Fibroblast of skin of left biceps (primary cell): ENCODE results near the gene CRYAA.
"Not testable (repeated sequence)": the region's sequence is repeated elsewhere in the genome, so short reads cannot be mapped to it uniquely, and the experiment has no call there.

Experiments used
- DNase-seq, 2 experiments: peaks; one replicate each; pipeline ENCODE4 v3.0.0-alpha.2; 2013; ENCODE audit warnings: low read depth in 2 of 2

Gene CRYAA, protein sequence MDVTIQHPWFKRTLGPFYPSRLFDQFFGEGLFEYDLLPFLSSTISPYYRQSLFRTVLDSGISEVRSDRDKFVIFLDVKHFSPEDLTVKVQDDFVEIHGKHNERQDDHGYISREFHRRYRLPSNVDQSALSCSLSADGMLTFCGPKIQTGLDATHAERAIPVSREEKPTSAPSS

DNA sequence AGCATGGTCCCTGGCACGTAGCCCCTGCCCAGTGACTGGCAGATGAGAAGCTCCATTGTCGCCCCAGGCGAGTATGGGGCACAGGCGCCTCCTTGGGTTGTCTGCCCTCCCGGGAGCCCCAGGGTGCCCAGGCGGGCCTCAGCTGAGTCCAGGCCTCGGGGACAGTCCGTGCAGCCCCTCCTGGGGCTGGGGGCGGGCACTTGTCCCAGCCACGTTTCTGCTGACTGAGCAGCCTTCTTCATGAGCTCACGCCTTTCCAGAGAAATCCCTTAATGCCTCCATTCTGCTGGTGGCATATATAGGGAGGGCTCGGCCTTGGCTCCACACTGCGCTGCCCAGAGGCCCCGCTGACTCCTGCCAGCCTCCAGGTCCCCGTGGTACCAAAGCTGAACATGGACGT lies at the start of gene CRYAA:
CRYAA (plus strand) TSS at position 301 of the 400 bp plus-strand sequence; CDS start at position 393, 92 bp downstream.
- not testable (repeated sequence) for DNase-seq

DNA sequence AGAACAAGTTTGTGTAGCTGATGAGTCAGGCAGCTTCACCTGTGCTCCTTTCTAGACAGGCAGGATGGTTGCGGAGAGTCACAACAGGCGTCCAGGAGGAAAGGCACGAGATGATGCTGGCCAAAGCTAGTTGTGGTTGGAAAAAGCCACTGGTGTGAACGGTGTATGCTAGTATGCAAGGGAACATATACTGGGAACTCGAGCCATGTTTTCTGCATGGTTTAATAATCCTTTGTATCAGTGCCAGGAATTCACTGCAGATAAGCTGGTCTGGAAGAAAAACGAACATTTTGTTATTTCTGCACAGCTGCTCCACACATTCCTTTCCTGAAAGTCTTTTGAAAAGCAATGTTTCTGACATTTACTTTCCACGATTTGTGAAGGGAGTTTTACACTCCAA lies 38.7 kb upstream of the CRYAA start:
- not testable (repeated sequence) for DNase-seq

DNA sequence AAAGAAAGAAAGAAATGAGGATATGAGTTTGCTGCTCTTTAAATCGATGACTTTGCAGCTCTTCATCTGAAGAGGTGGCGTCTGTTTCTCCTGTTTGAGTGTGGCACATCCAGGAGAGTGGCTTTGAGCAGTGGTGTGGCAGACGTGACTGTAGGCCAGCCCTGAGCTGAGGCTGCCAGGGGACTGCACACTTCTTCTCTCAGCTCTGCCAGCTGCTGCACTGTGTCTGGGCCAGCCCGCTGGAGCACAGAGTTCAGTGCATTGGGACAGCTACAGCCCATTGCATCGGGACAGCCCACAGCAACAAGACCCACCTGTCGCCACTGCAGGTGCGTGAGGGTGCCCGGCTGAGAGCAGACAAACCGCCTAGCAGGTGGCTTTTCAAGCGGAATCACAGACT lies 34.3 kb upstream of the CRYAA start:
- DNase-seq = not testable (repeated sequence)

DNA sequence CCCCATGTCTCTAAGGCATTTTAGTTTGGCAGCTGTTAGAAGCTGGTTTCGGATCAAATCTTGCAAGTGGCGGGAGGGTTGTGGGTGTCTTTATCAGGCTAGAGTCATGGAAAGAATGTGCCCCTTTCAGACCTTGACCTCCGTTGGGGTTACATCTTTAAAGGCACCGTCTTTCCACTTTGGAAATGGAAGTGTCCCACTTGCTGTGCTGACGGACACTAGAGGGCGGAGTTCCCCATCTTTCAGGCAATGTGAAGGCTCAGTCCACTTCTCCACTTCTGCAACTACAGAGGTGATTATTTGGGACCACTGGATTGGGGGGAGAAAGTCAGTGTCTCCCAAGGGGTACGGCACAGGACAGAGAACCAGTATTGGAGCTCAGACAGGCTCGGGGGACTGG lies 29.9 kb upstream of the CRYAA start:
- DNase-seq = not testable (repeated sequence)

DNA sequence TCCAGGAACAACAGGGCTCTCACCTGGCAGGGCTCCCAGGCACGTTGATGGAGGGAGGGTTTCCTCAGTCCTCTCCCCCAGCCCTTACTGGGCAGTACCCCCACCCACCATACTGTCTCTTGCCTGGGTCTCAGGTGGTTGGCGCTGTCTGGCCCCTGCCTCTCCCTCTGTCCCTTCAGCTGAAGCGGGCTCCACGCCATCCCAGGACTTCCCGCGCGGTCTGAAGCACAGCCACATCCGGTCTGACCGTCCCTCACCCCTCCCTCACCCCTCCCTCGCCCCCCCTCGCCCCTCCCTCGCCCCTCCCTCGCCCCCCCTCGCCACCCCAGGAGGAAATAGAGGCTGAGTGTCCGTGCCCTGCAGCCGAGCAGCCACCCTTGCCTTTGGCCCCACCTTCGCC lies 27.4 kb upstream of the CRYAA start:
- not testable (repeated sequence) for DNase-seq

DNA sequence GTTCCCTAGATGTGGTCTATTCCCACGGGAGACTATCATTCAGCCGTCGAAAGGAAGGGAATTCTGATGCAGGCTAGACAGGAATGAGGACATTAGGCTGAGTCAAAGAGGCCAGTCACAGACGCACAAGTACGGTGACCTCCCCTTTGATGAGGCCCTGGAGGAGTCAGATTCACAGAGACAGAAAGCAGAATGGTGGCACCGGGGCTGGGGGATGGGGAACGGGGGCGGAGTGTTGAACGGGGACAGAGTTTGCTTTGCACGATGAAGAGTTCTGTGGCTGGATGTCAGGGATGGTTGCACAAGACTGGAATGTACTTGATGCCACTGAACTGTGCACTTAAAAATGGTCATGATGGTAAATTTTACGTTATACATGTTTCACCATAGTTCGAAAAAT lies 22.2 kb upstream of the CRYAA start:
- DNase-seq = not testable (repeated sequence)

DNA sequence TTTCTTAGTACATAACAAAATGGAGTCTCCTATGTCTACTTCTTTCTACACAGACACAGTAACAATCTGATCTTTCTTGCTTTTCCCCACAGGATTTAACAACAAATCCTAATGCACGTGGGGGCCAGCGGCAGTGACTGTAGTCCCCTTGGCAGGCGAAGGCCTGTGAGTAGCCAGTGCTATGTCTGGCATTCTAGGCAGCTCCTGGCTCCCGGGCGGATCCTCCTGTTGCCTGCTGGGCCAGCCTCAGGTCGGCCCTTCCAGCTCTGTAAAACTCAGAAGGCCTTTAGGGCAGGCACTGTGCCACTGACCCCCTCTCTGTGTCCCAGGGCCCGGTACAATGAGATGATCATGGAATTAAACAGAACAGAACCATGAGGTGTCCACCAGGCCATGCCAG lies 20.8 kb upstream of the CRYAA start:
- DNase-seq = not testable (repeated sequence)

DNA sequence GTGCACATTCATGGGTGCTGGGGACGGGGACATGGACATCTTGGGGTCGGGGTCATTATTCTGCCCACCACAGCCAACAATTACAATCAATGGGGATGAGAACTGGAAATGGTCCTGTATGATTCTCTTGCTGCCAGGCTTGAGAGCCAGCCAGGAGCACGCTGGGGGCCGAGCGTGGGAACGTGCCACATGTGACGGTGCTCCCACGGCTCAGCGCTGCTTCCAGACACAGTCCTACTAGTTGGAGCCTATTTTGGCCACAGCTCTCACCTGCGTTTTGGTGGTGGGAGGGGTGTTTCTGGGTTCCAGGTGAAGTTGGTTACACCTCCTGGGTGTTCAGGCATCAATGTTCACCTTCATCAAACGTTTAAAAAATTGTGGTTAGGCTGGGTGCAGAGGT lies 19.5 kb upstream of the CRYAA start:
- DNase-seq = not testable (repeated sequence)

DNA sequence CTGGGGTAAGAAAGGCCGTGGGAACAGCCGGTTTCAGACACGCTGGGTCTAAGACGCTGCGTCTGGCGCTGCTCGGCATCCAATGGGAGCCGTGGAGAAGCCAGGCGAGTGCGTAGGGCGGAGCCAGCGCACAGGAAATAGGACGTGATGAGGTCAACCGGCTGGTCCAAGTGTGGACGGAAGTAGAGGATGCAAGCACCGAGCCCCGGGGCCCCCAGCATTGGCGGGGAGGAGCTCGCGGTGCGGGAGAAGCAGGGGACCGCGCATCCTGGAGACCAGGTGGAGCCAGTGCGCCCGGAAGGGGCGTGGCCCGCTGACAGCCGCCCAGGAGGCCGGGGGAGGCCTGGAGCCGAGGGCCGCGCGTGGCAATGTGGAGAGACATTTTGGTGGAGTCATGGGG lies 15.2 kb upstream of the CRYAA start:
- not testable (repeated sequence) for DNase-seq

DNA sequence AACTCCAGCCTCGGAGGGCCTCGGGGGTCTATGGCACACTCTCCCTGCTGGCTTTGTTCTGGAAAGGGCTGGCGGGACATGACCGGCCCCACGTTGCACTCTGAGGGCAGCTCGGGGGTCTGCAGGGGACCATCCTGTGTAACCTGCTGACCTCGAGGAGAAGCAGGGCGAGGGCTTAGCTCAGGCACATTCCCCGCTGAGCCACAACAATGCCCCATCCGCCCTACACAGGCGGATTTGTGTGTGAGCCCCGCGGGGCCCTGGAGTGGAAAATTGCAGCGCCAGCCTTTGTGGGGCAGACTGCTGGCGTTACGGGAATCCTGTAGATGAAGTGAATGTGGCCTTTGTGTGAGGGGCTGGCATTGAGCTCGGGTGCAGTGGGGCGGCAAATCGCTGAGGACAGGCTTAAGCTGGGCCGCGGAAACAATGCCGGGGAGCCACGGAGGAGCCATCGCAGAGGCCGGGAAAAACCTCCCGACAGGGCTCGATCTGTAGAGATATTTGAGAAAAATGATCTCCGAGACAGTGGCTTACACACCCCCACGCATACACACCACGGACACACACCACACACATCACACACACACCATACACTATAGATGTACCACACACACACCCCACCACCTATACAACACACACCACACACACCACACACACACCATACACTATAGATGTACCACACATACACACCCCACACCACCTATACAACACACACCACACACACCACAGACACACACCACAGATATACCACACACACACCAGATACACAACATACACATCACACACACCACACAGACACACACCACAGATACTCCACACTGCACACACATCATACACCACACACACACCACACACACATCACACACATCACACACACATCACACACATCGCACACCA lies 9.3 kb upstream of the CRYAA start:
- DNase-seq = not testable (repeated sequence)

DNA sequence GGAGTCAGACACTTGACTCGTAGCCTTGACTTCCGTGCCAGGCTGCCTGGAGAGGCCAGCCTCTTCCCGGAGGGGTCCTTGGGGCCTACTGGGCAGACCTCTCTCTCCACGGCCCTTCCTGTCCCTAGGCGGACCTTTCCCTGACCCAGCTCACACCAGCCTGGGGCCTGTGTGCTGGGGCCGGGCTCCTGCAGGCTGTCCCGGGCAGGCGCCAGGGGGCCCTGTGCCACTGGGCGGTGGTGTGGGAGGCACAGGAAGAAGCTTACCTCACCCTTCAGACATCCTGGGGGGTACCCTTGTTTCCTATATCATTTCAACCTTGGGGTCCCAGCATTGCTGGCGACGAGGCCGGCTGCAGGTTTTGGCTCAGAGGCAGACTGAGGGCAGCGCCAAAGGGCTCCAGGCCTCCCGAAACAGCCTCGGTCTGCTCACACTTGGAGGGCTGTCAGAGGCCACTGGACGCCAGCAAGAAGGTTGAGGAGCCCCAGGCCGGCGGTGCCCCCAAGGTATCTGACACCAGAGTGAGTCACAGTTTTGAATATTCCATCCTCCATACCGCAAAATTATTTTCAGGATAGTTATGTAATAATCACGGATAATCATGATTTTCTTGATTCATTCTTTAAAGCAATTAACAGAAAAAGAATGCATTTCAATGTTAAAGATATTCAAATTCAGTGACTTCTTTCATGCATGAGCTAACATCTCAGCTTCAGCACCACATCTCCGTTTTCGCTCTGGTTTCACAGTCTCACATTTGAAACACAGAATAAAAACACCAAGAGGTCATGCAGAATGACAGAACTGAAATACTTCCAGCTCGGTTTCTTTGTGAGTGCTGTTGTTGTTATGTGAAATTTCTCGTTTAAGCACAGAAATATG lies 6.7 kb upstream of the CRYAA start:
- DNase-seq = not testable (repeated sequence)

DNA sequence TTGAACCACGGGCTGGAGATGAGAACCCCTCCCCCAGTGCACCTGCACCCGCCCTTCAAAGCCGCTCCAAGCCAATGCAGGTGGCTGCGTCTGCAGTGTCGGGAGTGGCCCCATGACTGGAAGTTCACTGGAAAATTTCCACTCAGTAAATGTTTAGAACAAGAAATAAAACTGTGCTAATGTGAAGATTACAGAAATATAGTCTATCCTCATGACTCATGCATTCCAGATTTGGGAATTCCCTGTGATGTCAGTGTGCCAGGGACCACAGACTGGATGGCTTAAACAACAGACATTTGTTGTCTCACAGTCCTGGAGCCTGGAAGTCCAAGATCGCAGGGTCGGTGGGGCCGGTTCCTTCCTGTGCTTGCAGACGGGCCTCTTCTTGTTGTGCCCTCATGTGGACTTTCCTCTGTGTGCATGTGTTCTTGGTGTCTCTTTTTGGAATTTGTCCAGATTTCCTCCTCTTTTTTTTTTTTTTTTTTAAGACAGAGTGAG lies 6.1 kb upstream of the CRYAA start:
- DNase-seq = not testable (repeated sequence)

DNA sequence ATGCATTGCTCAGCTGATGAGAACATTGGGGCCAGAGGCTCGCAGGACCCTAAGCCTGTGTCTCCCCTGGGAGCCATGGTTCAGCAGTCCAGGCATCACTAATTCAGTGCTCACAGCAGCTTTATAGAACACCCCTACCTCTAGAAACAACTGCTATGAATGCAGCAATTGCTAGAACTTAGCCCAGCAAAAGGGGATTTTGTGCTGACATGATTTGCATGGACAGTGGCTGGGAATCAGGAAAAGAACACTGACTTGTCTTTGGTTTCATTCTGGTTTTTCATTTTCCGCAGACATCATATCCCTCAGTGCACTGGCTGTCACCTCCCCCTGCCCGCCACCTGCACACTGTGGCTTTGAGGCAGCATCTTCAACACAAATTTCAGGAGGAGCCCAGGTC lies 4.0 kb upstream of the CRYAA start:
- DNase-seq = not testable (repeated sequence)

DNA sequence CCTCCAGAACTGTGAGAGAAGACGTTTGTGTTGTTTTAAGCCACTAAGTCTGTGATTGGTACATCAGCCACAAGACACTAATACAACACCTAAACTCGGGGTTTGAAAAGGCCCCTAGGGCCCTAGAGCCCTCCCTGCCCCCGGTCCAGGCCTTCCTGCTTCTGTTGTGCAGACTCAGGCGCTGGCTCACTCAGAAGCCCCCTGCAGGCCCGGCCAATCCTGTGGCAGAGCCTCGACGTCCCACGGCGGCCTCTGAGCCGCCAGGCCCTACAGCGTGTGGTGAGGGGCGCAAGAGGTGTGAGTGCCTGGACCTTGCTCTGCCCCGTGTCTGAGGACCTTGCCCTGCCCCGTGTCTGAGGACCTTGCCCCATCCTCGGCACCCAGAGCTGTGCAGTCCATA lies 3.1 kb upstream of the CRYAA start:
- DNase-seq = not testable (repeated sequence)

DNA sequence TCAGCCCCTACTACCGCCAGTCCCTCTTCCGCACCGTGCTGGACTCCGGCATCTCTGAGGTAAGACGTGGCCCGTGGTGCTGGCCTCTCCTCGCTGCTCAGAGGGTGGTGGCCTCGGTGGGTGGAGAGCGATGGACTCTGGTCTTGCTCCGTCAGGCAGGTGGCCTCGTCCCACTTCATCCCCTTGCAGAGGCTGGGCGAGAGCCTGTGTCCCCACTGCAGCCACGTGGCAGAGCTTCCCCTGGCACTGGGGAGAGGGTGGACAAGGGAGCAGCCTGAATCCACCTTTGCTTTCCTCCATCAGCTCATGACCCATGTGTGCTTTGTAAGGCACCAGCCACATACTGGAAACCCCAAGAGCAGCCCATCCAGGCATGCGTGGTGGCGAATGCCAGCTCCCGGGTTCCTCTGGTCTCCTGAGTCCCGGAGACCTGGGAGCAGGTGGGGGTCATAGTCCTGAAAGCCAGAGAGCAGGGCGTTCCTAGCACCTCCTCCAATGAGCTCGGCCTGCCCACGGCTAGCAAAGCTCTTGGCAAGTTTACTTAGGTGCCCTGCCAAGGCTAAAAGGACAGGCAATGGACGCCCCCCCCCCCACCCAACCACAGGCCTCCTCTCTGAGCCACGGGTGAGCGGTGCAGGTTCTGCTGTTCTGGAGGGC lies 550 bp downstream of the CRYAA start:
- not testable (repeated sequence) for DNase-seq

DNA sequence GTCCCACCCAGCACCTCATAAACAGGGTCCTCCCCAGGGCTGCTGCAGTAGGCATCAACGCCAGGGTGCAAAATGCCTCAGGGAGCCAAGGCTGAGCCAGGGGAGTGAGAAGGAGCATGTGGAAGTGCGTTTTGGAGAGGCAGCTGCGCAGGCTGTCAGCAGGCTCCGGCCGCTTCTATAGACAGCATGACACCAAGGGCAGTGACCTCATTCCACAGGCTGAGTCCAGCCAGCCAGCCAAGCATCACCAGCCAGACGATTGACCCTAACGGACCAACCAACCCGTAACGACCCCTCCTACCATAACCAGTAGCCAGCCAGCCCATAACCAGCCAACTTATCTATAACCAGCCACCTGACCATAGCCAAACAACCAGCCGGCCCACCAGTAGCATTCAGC lies 1.1 kb downstream of the CRYAA start:
- not testable (repeated sequence) for DNase-seq

DNA sequence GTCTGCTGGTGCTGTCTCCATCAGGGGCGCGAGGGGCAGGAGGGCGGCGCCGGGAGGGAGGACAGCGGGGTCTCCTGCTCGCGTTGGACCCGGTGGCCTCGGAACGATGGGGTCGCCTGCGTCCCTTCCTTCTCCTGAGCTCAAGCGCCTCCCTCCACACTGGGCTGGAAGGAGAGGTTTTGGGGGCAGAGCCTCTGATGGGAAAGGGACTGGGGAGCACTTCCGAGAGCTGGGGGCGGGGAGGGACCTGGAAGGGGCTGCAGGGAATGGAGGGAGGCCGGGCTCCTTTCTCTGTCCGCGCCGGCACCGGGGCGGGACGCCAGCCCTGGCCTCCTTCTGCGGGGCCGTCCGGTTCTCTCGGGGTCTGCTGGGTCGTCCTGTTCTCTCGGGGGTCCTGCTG lies 4.0 kb downstream of the CRYAA start:
- not testable (repeated sequence) for DNase-seq

DNA sequence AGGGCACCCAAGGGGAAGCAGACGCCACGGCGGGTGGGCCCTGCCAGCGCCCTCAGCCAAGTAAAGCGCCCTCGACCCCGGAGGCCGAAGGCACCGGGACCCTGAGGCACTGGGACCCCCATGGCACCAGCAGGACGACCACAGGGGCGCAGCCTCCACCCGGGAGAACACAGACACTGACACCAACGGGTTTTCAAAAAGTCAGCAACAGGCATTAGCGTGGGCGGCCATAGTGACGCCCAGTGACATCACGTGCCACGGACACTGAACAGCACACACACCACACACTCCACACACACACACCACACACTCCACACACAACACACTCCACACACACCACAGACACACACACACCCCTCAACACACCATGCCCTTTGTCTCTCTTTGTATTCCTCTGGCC lies 4.6 kb downstream of the CRYAA start:
- not testable (repeated sequence) for DNase-seq

DNA sequence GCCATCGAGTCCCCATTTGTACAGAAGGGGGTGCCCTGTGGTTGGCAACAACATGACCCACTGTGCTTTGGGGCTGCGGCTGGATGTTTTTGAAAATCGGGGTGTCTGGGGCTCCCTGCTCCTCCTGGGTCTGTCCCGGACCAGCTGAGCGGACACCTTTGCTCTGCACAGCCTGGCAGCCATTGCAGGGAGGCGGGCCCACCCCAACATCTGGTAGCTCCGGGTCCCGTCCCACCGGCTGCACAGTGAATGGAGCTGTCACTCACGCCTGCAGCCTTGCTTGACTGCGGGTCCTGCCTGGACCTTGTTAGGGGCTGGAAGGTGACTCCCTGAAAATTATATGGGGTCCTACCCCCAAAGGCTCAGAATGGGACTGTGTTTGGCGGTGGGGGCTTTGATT lies 5.1 kb downstream of the CRYAA start:
- not testable (repeated sequence) for DNase-seq

DNA sequence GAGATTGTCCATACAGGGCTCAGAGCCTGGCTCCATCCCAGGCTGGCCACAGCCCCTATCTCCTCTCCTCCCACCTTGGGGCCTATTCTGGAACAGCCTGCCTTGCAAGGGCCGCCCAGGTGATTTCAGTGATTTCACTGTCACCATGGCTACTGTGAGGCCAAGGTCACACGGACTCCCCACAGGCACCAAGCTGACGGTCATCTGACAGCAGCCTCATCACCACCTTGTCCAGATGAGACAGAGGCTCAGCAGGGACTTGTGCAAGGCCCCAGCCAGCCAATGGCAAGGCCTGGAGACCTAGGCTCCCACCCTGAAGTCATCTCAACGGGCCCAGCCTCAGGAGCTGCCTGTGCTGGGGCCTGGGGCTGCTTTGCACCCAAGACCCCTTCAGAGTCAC lies 6.2 kb downstream of the CRYAA start:
- DNase-seq = not testable (repeated sequence)

DNA sequence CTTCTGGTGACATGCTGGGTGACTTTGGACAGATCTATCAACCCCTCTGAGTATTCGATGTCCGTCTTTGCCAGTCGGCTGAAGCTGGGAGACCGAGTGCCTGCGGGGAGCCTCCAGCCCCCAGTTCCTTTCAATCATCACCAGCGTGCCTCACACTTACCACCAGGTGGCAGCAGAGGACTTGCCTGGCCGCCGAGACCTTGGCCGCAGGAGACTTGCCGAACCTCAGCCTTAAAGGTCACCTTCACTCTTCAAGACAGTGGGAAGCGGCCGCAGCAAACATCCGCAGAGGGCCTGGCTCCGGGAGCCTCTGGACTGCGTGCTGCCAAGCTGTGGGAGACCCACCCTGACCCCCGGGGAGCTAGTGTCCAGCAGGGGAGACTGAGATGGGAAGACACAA lies 7.8 kb downstream of the CRYAA start:
- not testable (repeated sequence) for DNase-seq
